SJCRH30 (cell line): ENCODE results near the gene IL26. TPM values are rescaled to one million over a fixed set of nuclear protein-coding genes. Genes with fewer than 3 reads are reported as not detected.
"Not testable (repeated sequence)": the region's sequence is repeated elsewhere in the genome, so short reads cannot be mapped to it uniquely, and the experiment has no call there.

Source experiments
- DNase-seq, 2 experiments: peaks; one replicate each; pipeline ENCODE4 v3.0.0-alpha.2; 2015 to 2020
- H3K27ac ChIP-seq: fragments of 250-450 bp; sonication (Bioruptor Pico); 2 replicates; pipeline ENCODE4 v1.5.1; 2020; ENCODE audit warnings: mild to moderate bottlenecking, moderate library complexity
- H3K27me3 ChIP-seq: fragments of 250-450 bp; sonication (Bioruptor Pico); 2 replicates; pipeline ENCODE4 v1.5.1; 2020; ENCODE audit warnings: mild to moderate bottlenecking, moderate library complexity
- H3K36me3 ChIP-seq: fragments of 250-450 bp; sonication (Bioruptor Pico); 2 replicates; pipeline ENCODE4 v1.5.1; 2020; ENCODE audit warnings: mild to moderate bottlenecking, moderate library complexity
- H3K4me1 ChIP-seq: fragments of 250-450 bp; sonication (Bioruptor Pico); 2 replicates; pipeline ENCODE4 v1.5.1; 2020; ENCODE audit warnings: mild to moderate bottlenecking, moderate library complexity
- H3K4me3 ChIP-seq: fragments of 250-450 bp; sonication (Bioruptor Pico); 2 replicates; pipeline ENCODE4 v1.5.1; 2020; ENCODE audit warnings: mild to moderate bottlenecking, moderate library complexity
- H3K9me3 ChIP-seq: fragments of 250-450 bp; sonication (Bioruptor Pico); replicated peaks from 2 replicates; pipeline ENCODE4 v1.5.1; 2020; ENCODE audit warnings: mild to moderate bottlenecking, moderate library complexity
- total RNA-seq: library from RNA; depleted of rRNA; stranded (reverse); fragments of >200 nt; shearing (Covaris generic); gene quantifications from 2 replicates; pipeline ENCODE4 v1.2.3, GENCODE V29; 2014

The IL26 gene
- total RNA-seq, 1 experiment from 2014 or later: not detected

GRCh38 chr12:68198507-68199086, 27.0 kb downstream of the IL26 start:
- DNase-seq: no peak
- H3K27me3 ChIP-seq: no peaks in the 10 kb centered on the region
- no peak overlapping the region for H3K4me3 ChIP-seq
- no peaks in the 10 kb centered on the region for H3K36me3 ChIP-seq
- H3K9me3 ChIP-seq: no peaks in the 10 kb centered on the region; the same call in 1 of the 2 replicates
- H3K4me1 ChIP-seq: peaks cover 14% of the 10 kb centered on the region; the same call in 1 of the 2 replicates
- no peak overlapping the region for H3K27ac ChIP-seq

GRCh38 chr12:68190301-68190700, 35.3 kb downstream of the IL26 start:
- Histone ChIP-seq H3K27ac (peak overlapping the region; percentile 44), H3K27me3 (no peaks in the 10 kb centered on the region), H3K4me1 (peaks cover 15% of the 10 kb centered on the region), H3K36me3 (no peaks in the 10 kb centered on the region), H3K9me3 (no peaks in the 10 kb centered on the region), H3K4me3 (no peak overlapping the region)
- DNase-seq: no peak

- DNase-seq: peak; percentile 38 to 74
These were observed 35.8 kb downstream of the IL26 start for GRCh38 chr12:68189821-68190242.

GRCh38 chr12:68185598-68185997, 40.0 kb downstream of the IL26 start:
- Histone ChIP-seq H3K27ac (no peak overlapping the region), H3K27me3 (no peaks in the 10 kb centered on the region), H3K4me1 (peaks cover 30% of the 10 kb centered on the region), H3K36me3 (no peaks in the 10 kb centered on the region), H3K9me3 (no peaks in the 10 kb centered on the region), H3K4me3 (no peak overlapping the region)
- no peak for DNase-seq

More at GRCh38 chr12:68189821-68190242, 35.8 kb downstream of the IL26 start:
- Histone ChIP-seq H3K4me1 (peaks cover 15% of the 10 kb centered on the region), H3K36me3 (no peaks in the 10 kb centered on the region), H3K4me3 (no peak overlapping the region), H3K27me3 (no peaks in the 10 kb centered on the region), H3K27ac (peak overlapping the region; percentile 44), H3K9me3 (no peaks in the 10 kb centered on the region)

- H3K4me3 ChIP-seq: no peak overlapping the region
- H3K27me3 ChIP-seq: no peaks in the 10 kb centered on the region
- no peaks in the 10 kb centered on the region for H3K9me3 ChIP-seq
- no peaks in the 10 kb centered on the region for H3K36me3 ChIP-seq
- peak; percentile 58 to 77 for DNase-seq
- peaks cover 19% of the 10 kb centered on the region for H3K4me1 ChIP-seq
- peak overlapping the region; percentile 45 for H3K27ac ChIP-seq
These were observed 44.5 kb downstream of the IL26 start for GRCh38 chr12:68180792-68181744.

- Histone ChIP-seq H3K36me3 (no peaks in the 10 kb centered on the region), H3K9me3 (no peaks in the 10 kb centered on the region), H3K27me3 (no peaks in the 10 kb centered on the region), H3K4me1 (peaks cover 19% of the 10 kb centered on the region), H3K27ac (no peak overlapping the region), H3K4me3 (no peak overlapping the region)
- no peak for DNase-seq
These were observed 46.7 kb downstream of the IL26 start for GRCh38 chr12:68178774-68179439.

GRCh38 chr12:68178184-68178583, 47.4 kb downstream of the IL26 start:
- no peak overlapping the region for H3K4me3 ChIP-seq
- H3K27ac ChIP-seq: no peak overlapping the region
- DNase-seq: no peak
- no peaks in the 10 kb centered on the region for H3K27me3 ChIP-seq
- no peaks in the 10 kb centered on the region for H3K36me3 ChIP-seq
- no peaks in the 10 kb centered on the region for H3K9me3 ChIP-seq
- H3K4me1 ChIP-seq: peaks cover 19% of the 10 kb centered on the region

- DNase-seq: no peak
These were observed 48.0 kb downstream of the IL26 start for GRCh38 chr12:68177562-68177961.

GRCh38 chr12:68176257-68176656, 49.4 kb downstream of the IL26 start:
- no peaks in the 10 kb centered on the region for H3K27me3 ChIP-seq
- H3K36me3 ChIP-seq: no peaks in the 10 kb centered on the region
- H3K27ac ChIP-seq: no peak overlapping the region
- H3K4me3 ChIP-seq: no peak overlapping the region
- no peaks in the 10 kb centered on the region for H3K9me3 ChIP-seq
- no peak for DNase-seq
- peaks cover 9% of the 10 kb centered on the region for H3K4me1 ChIP-seq

More at GRCh38 chr12:68177562-68177961, 48.0 kb downstream of the IL26 start:
- Histone ChIP-seq H3K36me3 (no peaks in the 10 kb centered on the region), H3K4me1 (peaks cover 19% of the 10 kb centered on the region), H3K27me3 (no peaks in the 10 kb centered on the region), H3K27ac (no peak overlapping the region), H3K9me3 (no peaks in the 10 kb centered on the region), H3K4me3 (no peak overlapping the region)

GRCh38 chr12:68175557-68176061, 50.0 kb downstream of the IL26 start:
- Histone ChIP-seq H3K27me3 (no peaks in the 10 kb centered on the region), H3K36me3 (no peaks in the 10 kb centered on the region), H3K4me1 (peaks cover 3% of the 10 kb centered on the region; the same call in 1 of the 2 replicates), H3K9me3 (0 out of 2 replicates have a peak, but pooled peaks cover 2% of the 10 kb centered on the region), H3K27ac (no peak overlapping the region), H3K4me3 (no peak overlapping the region)
- DNase-seq: no peak

- not testable (repeated sequence) for H3K9me3 ChIP-seq, DNase-seq, H3K36me3 ChIP-seq, H3K4me1 ChIP-seq, H3K27me3 ChIP-seq, H3K4me3 ChIP-seq, H3K27ac ChIP-seq
These were observed 50.8 kb downstream of the IL26 start for GRCh38 chr12:68174761-68175160.

GRCh38 chr12:68173792-68174191, 51.8 kb downstream of the IL26 start:
- Histone ChIP-seq H3K4me1 (no peaks in the 10 kb centered on the region), H3K4me3 (no peak overlapping the region), H3K27ac (no peak overlapping the region), H3K36me3 (no peaks in the 10 kb centered on the region), H3K9me3 (0 out of 2 replicates have a peak, but pooled peaks cover 2% of the 10 kb centered on the region), H3K27me3 (no peaks in the 10 kb centered on the region)
- DNase-seq: no peak

GRCh38 chr12:68170726-68171125, 54.9 kb downstream of the IL26 start:
- H3K27ac ChIP-seq: no peak overlapping the region
- 0 out of 2 replicates have a peak, but pooled peaks cover 2% of the 10 kb centered on the region for H3K9me3 ChIP-seq
- no peak overlapping the region for H3K4me3 ChIP-seq
- H3K4me1 ChIP-seq: no peaks in the 10 kb centered on the region
- no peaks in the 10 kb centered on the region for H3K27me3 ChIP-seq
- no peaks in the 10 kb centered on the region for H3K36me3 ChIP-seq
- no peak for DNase-seq

GRCh38 chr12:68169213-68169889, 56.3 kb downstream of the IL26 start:
- no peaks in the 10 kb centered on the region for H3K36me3 ChIP-seq
- DNase-seq: no peak

More at GRCh38 chr12:68169213-68169889, 56.3 kb downstream of the IL26 start:
- Histone ChIP-seq H3K4me1 (no peaks in the 10 kb centered on the region), H3K4me3 (no peak overlapping the region), H3K9me3 (peaks cover 4% of the 10 kb centered on the region; the same call in 1 of the 2 replicates), H3K27me3 (no peaks in the 10 kb centered on the region), H3K27ac (no peak overlapping the region)
